Measurements from ENCODE around the gene BORCS6. TPM values are rescaled to one million over a fixed set of nuclear protein-coding genes. Genes with fewer than 3 reads are reported as not detected.
A peak's percentile ranks its signal among the peaks of the same experiment; 100 is the strongest.

Gene BORCS6
- total and polyA plus RNA-seq, 2 of the 13 experiments (the other 11 are each of a cell fraction or from before 2014, with no cell fraction given), result 2.0 to 5.1 TPM

DNA sequence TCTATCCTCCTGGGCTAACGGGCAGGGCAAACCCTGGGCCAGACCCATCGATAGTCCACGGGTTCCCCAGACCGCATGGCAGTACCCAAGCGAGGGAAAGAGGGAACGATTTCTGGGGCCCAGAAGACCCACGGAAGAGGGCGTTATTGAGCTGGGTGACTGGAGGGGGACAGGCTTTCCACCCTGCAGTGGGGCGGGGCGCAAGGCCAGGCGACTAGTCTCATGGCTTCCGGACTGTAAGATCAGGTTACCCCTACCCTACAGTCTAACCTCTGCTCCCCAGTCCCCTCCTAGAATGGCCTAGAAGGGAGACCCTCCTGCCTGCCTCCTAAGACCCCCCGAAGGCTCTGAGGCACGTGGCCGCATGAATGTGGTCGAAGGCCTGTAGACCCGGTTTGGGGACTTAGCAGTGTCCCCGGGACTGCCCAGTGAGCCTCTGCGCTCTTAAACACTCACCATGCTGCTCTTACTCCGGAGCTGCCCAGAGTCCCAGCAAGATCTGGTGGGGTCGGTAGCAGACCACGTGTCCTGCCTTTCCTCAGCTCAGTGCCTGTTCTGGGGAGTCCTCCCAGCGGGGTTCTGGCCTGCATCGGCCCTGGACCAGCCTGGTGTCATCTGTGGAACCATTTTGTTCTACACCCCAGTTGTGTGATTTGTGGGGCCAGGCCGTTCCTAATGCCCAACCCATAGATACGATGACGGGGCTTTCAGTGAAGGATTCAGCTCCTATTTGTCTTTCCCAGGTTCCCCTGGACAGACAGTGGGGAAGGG is 33.6 kb upstream of the BORCS6 start (continued):
- TF ChIP-seq ZNF644 (CRISPR knock-in tag; IDR thresholded peaks at IDR 0.05; ENCODE audit: low read depth), result 0 out of 2 replicates have a peak, but pooled peaks have one; percentile 3
- TF ChIP-seq, protein P1, sequence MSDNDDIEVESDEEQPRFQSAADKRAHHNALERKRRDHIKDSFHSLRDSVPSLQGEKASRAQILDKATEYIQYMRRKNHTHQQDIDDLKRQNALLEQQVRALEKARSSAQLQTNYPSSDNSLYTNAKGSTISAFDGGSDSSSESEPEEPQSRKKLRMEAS (IDR thresholded peaks at IDR 0.05), result peak; percentile 80
- TF ChIP-seq NCOA2 (CRISPR knock-in tag; IDR thresholded peaks at IDR 0.05), result no peak
- TF ChIP-seq ZNF747 (CRISPR knock-in tag; IDR thresholded peaks at IDR 0.05; ENCODE audit: borderline replicate concordance), result peak; percentile 17; the same call in 1 of the 2 replicates
- no peak for TF ChIP-seq ZNF431 (CRISPR knock-in tag; IDR thresholded peaks at IDR 0.05; ENCODE audit: borderline replicate concordance, low read depth)
- no peak for TF ChIP-seq HIVEP1 (CRISPR knock-in tag; IDR thresholded peaks at IDR 0.05)
- TF ChIP-seq FOXJ3 (CRISPR knock-in tag; IDR thresholded peaks at IDR 0.05; ENCODE audit: borderline replicate concordance), result no peak
- peak; percentile 81; the same call in 1 of the 2 replicates for TF ChIP-seq YEATS4 (CRISPR knock-in tag; IDR thresholded peaks at IDR 0.05; ENCODE audit: borderline replicate concordance)
- TF ChIP-seq MED1 (CRISPR knock-in tag; IDR thresholded peaks at IDR 0.05), result no peak
- 0 out of 2 replicates have a peak, but pooled peaks have one; percentile 13 for TF ChIP-seq ZNF274 (CRISPR knock-in tag; IDR thresholded peaks at IDR 0.05)
- TF ChIP-seq CCDC6 (CRISPR knock-in tag; IDR thresholded peaks at IDR 0.05), result peak; percentile 44; the same call in 1 of the 2 replicates
- 0 out of 2 replicates have a peak, but pooled peaks have one; percentile 94 for TF ChIP-seq ZNF674 (CRISPR knock-in tag; IDR thresholded peaks at IDR 0.05; ENCODE audit: low read depth)
- TF ChIP-seq TRIM24 (CRISPR knock-in tag; IDR thresholded peaks at IDR 0.05), result no peak
- TF ChIP-seq ZNF879 (CRISPR knock-in tag; IDR thresholded peaks at IDR 0.05), result 0 out of 2 replicates have a peak, but pooled peaks have one; percentile 41
- no peak for TF ChIP-seq ZBTB21 (CRISPR knock-in tag; IDR thresholded peaks at IDR 0.05)
- TF ChIP-seq, protein P2, sequence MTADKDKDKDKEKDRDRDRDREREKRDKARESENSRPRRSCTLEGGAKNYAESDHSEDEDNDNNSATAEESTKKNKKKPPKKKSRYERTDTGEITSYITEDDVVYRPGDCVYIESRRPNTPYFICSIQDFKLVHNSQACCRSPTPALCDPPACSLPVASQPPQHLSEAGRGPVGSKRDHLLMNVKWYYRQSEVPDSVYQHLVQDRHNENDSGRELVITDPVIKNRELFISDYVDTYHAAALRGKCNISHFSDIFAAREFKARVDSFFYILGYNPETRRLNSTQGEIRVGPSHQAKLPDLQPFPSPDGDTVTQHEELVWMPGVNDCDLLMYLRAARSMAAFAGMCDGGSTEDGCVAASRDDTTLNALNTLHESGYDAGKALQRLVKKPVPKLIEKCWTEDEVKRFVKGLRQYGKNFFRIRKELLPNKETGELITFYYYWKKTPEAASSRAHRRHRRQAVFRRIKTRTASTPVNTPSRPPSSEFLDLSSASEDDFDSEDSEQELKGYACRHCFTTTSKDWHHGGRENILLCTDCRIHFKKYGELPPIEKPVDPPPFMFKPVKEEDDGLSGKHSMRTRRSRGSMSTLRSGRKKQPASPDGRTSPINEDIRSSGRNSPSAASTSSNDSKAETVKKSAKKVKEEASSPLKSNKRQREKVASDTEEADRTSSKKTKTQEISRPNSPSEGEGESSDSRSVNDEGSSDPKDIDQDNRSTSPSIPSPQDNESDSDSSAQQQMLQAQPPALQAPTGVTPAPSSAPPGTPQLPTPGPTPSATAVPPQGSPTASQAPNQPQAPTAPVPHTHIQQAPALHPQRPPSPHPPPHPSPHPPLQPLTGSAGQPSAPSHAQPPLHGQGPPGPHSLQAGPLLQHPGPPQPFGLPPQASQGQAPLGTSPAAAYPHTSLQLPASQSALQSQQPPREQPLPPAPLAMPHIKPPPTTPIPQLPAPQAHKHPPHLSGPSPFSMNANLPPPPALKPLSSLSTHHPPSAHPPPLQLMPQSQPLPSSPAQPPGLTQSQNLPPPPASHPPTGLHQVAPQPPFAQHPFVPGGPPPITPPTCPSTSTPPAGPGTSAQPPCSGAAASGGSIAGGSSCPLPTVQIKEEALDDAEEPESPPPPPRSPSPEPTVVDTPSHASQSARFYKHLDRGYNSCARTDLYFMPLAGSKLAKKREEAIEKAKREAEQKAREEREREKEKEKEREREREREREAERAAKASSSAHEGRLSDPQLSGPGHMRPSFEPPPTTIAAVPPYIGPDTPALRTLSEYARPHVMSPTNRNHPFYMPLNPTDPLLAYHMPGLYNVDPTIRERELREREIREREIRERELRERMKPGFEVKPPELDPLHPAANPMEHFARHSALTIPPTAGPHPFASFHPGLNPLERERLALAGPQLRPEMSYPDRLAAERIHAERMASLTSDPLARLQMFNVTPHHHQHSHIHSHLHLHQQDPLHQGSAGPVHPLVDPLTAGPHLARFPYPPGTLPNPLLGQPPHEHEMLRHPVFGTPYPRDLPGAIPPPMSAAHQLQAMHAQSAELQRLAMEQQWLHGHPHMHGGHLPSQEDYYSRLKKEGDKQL (CRISPR knock-in tag; IDR thresholded peaks at IDR 0.05; ENCODE audit: low read depth), result peak; percentile 13; the same call in 1 of the 2 replicates
- peak; percentile 87 for TF ChIP-seq ZNF781 (CRISPR knock-in tag; IDR thresholded peaks at IDR 0.05; ENCODE audit: borderline replicate concordance, not compliant biosample characterization)
- TF ChIP-seq, protein P3, sequence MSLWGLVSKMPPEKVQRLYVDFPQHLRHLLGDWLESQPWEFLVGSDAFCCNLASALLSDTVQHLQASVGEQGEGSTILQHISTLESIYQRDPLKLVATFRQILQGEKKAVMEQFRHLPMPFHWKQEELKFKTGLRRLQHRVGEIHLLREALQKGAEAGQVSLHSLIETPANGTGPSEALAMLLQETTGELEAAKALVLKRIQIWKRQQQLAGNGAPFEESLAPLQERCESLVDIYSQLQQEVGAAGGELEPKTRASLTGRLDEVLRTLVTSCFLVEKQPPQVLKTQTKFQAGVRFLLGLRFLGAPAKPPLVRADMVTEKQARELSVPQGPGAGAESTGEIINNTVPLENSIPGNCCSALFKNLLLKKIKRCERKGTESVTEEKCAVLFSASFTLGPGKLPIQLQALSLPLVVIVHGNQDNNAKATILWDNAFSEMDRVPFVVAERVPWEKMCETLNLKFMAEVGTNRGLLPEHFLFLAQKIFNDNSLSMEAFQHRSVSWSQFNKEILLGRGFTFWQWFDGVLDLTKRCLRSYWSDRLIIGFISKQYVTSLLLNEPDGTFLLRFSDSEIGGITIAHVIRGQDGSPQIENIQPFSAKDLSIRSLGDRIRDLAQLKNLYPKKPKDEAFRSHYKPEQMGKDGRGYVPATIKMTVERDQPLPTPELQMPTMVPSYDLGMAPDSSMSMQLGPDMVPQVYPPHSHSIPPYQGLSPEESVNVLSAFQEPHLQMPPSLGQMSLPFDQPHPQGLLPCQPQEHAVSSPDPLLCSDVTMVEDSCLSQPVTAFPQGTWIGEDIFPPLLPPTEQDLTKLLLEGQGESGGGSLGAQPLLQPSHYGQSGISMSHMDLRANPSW (CRISPR knock-in tag; IDR thresholded peaks at IDR 0.05; ENCODE audit: borderline replicate concordance), result no peak

Measured in HepG2 (cell line).